NOMO-1 treated with dmso at 0.1 percent for 144 hours (cell line): ENCODE measurements around the gene TRIM64.
"Not testable (repeated sequence)": the region's sequence is repeated elsewhere in the genome, so short reads cannot be mapped to it uniquely, and the experiment has no call there.

Source experiments
- DNase-seq: peaks from one replicate; lab custom pipeline; 2025; ENCODE audit not compliant: unreplicated experiment; lab: John Stamatoyannopoulos, UW

The TRIM64 gene, protein sequence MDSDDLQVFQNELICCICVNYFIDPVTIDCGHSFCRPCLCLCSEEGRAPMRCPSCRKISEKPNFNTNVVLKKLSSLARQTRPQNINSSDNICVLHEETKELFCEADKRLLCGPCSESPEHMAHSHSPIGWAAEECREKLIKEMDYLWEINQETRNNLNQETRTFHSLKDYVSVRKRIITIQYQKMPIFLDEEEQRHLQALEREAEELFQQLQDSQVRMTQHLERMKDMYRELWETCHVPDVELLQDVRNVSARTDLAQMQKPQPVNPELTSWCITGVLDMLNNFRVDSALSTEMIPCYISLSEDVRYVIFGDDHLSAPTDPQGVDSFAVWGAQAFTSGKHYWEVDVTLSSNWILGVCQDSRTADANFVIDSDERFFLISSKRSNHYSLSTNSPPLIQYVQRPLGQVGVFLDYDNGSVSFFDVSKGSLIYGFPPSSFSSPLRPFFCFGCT

DNA sequence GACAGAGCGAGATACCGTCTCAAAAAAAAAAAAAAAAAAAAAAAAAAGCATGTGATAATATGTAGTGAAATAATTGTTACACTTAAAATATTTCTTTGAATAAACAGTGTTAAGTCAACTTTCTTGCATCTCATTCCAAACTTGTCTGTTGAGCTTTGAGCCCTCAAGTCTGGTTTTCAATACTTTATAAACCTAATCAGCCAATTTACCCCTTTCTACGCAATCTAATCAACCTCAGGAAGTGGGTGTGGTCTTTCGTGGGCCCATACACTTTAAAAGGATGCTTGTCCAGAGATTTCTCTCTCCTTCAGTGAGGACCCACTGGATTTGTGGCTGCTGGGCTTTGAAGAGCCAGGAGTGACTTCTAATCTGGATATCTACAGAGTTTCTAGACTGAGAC is at the start of gene TRIM64:
TSS of gene TRIM64 (plus strand) at position 301 of the 400 bp plus-strand sequence. CDS start 2,467 bp downstream, outside the sequence.
- DNase-seq, result not testable (repeated sequence)

DNA sequence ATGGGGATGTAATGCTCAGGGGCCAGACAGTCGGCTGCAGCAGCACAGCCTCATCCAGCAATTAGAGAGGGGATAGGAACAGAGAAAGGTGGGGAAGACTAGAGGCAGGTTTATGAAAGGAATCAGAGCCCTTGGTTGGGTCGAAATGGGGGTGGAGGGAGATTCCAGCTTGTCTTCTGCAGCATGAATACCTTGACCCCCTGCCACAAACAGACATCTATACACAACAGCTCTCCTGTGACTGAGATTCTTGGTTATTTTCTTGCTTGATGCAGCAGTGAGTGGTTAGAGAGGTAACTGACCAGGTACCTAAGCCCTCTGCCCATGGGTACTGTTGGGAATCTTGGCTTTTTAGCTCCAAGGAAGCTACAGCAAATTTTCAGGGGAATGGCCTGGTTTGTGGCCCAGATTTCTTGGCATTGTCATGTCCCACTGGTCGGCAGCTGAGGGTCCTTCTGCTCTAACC is 43.6 kb upstream of the TRIM64 start, which contains the start of gene TRIM49D1:
TSS of gene TRIM49D1 (minus strand) at position 51 of the 466 bp plus-strand sequence. CDS start 4,535 bp downstream, outside the sequence.
- DNase-seq, result no peak

DNA sequence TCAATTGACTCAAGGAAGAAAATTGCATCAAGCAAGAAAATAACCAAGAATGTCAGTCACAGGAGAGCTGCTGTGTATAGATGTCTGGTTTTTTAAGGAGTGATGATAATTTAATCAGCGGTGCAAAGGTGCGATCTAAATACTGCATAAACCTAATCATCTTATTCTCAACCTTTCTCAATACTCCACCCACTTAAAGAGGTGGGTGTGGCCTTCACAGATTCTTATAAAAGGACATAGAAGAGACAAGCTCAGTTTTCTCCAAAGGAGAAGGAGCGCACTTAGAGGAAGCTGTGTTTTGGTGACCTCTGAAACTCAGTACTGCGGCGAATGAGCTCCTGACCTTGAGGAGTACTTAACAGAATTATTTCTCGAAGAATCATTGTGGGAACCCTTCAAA is 42.1 kb upstream of the TRIM64 start, which contains the start of gene TRIM49D2:
TSS of gene TRIM49D2 (plus strand) at position 301 of the 400 bp plus-strand sequence. CDS start 2,698 bp downstream, outside the sequence.
- DNase-seq, result not testable (repeated sequence)

DNA sequence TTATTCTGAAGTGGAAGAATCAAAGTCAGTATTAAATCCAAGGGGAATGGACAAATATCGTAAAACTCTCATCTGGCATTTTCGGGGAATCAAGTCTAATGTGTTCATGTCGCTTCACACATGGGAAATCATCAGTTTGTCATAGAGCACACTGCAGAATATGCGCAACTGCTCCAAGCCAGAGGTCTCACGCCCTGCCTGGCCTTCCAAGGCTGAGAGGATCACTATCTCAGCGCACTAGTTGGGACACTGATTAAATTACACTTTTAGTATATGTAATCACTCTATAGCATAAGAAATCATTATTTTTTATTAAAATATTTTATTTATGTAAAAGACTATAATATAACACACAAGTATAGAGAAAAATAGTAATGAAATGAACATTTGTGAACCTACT is 5.0 kb upstream of the TRIM64 start:
- not testable (repeated sequence) for DNase-seq
